ELR (cell line): ENCODE results near the gene ERBB4.
"Not testable (repeated sequence)": the region's sequence is repeated elsewhere in the genome, so short reads cannot be mapped to it uniquely, and the experiment has no call there.

Experiments used
- DNase-seq: peaks from one replicate; pipeline ENCODE4 v3.0.0-alpha.2; 2015; ENCODE audit warnings: low read depth

Gene ERBB4

GRCh38 chr2:211598238-211598637 lies 940.4 kb downstream of the ERBB4 start:
- no peak for DNase-seq

GRCh38 chr2:211592006-211592405 lies 946.6 kb downstream of the ERBB4 start:
- DNase-seq = peak; percentile 15

- DNase-seq = peak; percentile 39
Observed at GRCh38 chr2:211591426-211591825, 947.2 kb downstream of the ERBB4 start.

GRCh38 chr2:211568439-211568838 lies 970.2 kb downstream of the ERBB4 start:
- no peak for DNase-seq

- DNase-seq = no peak
Observed at GRCh38 chr2:211564441-211564840, 974.2 kb downstream of the ERBB4 start.

- DNase-seq = no peak
Observed at GRCh38 chr2:211545582-211545981, 993.0 kb downstream of the ERBB4 start.

GRCh38 chr2:211534632-211535031 lies 1004.0 kb downstream of the ERBB4 start:
- DNase-seq = no peak

GRCh38 chr2:211524248-211524647 lies 1014.4 kb downstream of the ERBB4 start:
- not testable (repeated sequence) for DNase-seq

GRCh38 chr2:211516537-211516936 lies 1022.1 kb downstream of the ERBB4 start:
- DNase-seq = no peak

GRCh38 chr2:211514049-211514448 lies 1024.6 kb downstream of the ERBB4 start:
- DNase-seq = no peak

- DNase-seq = no peak
Observed at GRCh38 chr2:211513446-211513845, 1025.2 kb downstream of the ERBB4 start.

- DNase-seq = no peak
Observed at GRCh38 chr2:211512806-211513205, 1025.8 kb downstream of the ERBB4 start.

GRCh38 chr2:211503856-211504255 lies 1034.7 kb downstream of the ERBB4 start:
- no peak for DNase-seq

GRCh38 chr2:211503198-211503597 lies 1035.4 kb downstream of the ERBB4 start:
- no peak for DNase-seq

GRCh38 chr2:211498551-211499205 lies 1039.9 kb downstream of the ERBB4 start:
- DNase-seq = no peak

- no peak for DNase-seq
Observed at GRCh38 chr2:211495339-211495738, 1043.3 kb downstream of the ERBB4 start.

GRCh38 chr2:211494536-211494935 lies 1044.1 kb downstream of the ERBB4 start:
- DNase-seq = no peak

GRCh38 chr2:211494085-211494484 lies 1044.5 kb downstream of the ERBB4 start:
- DNase-seq = no peak

GRCh38 chr2:211487733-211488132 lies 1050.9 kb downstream of the ERBB4 start:
- DNase-seq = no peak

- no peak for DNase-seq
Observed at GRCh38 chr2:211479536-211480150, 1059.0 kb downstream of the ERBB4 start.

- DNase-seq = no peak
Observed at GRCh38 chr2:211477537-211478275, 1060.9 kb downstream of the ERBB4 start.

GRCh38 chr2:211473116-211473515 lies 1065.5 kb downstream of the ERBB4 start:
- DNase-seq = no peak

GRCh38 chr2:211469664-211470059 lies 1068.9 kb downstream of the ERBB4 start:
- DNase-seq = no peak
